LNCaP clone FGC (cell line): Measurements from ENCODE around the gene RINT1.

Experiments
- DNase-seq: peaks from one replicate; pipeline ENCODE4 v3.0.0-alpha.2; 2011; ENCODE audit warnings: low read depth
- H3K4me3 ChIP-seq: 2 replicates; pipeline ENCODE4 v1.5.1; 2011; ENCODE audit warnings: mild to moderate bottlenecking, low read depth, low read length, control low read depth
- CTCF ChIP-seq: IDR thresholded peaks from 2 replicates; pipeline ENCODE4 v1.5.1; 2012; ENCODE audit warnings: mild to moderate bottlenecking; ENCODE audit not compliant: control insufficient read depth, insufficient read depth; ENCODE audit errors: extremely low read depth

Gene RINT1

GRCh38 chr7:105600720-105601550 is 68.9 kb downstream of the RINT1 start:
- no peak for TF ChIP-seq CTCF

GRCh38 chr7:105602325-105603305 is 70.6 kb downstream of the RINT1 start:
- TF ChIP-seq CTCF: no peak
- DNase-seq: no peak
- no peak overlapping the region for H3K4me3 ChIP-seq

More at GRCh38 chr7:105600720-105601550, 68.9 kb downstream of the RINT1 start:
- H3K4me3 ChIP-seq: no peak overlapping the region
- DNase-seq: no peak

GRCh38 chr7:105610165-105610930 is 78.3 kb downstream of the RINT1 start:
- TF ChIP-seq CTCF: no peak
- no peak for DNase-seq
- no peak overlapping the region for H3K4me3 ChIP-seq

- TF ChIP-seq CTCF: no peak
- no peak for DNase-seq
- no peak overlapping the region for H3K4me3 ChIP-seq
Observed at GRCh38 chr7:105611856-105612775, 80.1 kb downstream of the RINT1 start.

GRCh38 chr7:105612806-105613205 is 80.8 kb downstream of the RINT1 start:
- no peak overlapping the region for H3K4me3 ChIP-seq
- TF ChIP-seq CTCF: no peak
- DNase-seq: no peak
